HEK293T (cell line): ENCODE results near the gene SPTBN4.

Experiments
- L3MBTL2 ChIP-seq: fragments of 450-650 bp; conservative IDR thresholded peaks from 2 replicates; pipeline ENCODE4 v1.6.1; 2016; ENCODE audit warnings: mild to moderate bottlenecking
- SP1 ChIP-seq: fragments of 450-650 bp; IDR thresholded peaks from 2 replicates; pipeline ENCODE4 v1.6.1; 2017

- no peak for TF ChIP-seq L3MBTL2
- TF ChIP-seq SP1 = no peak
These were observed 35.1 kb upstream of the SPTBN4 start for GRCh38 chr19:40431698-40432097.
